GM19397 (cell line): ENCODE data around the gene AFM.
"Not testable (repeated sequence)": the region's sequence is repeated elsewhere in the genome, so short reads cannot be mapped to it uniquely, and the experiment has no call there.

Experiments used
- ATAC-seq: cut with Tn5 transposase; IDR thresholded peaks from one replicate; pipeline ENCODE4 v1.9.1; 2021; ENCODE audit warnings: mild to moderate bottlenecking, moderate library complexity; ENCODE audit not compliant: unreplicated experiment

Gene AFM

GRCh38 chr4:73499996-73500765 lies 18.6 kb downstream of the AFM start:
- ATAC-seq = no peak

- no peak for ATAC-seq
Measured at GRCh38 chr4:73501664-73502265, 20.2 kb downstream of the AFM start.

DNA sequence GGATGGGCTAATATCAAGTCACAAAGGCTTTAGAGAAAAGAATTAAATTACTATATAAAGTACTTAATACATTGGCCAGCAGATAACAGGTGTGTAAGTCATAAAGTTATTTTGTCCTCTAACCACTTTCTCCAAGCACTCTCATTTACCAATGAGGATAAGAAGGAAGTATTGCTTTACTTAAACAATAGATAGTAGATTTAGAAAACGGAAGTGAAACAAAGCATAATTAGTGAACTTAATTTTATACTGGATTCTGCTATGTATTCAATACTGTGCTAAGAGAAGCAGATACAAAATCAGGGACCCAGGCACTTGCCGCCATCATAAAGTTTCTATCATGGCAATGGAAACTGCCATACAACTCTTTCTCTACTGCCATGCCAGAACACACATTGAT lies 24.0 kb downstream of the AFM start:
- no peak for ATAC-seq

DNA sequence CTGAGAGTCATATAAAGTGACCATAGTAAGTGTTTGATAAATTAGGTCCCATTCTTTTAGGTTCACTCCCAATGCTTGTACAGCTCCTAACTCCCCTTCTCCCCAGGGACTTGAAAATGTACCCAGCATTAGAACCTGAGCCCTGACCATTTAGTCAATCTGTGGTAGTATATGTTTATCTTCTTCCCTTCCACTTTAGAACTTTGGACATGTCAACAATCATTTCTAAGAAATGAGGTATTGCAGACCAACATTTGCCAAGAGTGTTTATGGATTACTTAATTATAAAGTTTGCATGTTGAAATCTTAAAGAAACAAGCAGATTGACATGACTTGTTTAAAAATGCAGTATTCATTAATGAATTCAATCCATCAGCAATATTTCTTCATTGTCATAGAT lies 26.0 kb downstream of the AFM start:
- ATAC-seq = no peak

DNA sequence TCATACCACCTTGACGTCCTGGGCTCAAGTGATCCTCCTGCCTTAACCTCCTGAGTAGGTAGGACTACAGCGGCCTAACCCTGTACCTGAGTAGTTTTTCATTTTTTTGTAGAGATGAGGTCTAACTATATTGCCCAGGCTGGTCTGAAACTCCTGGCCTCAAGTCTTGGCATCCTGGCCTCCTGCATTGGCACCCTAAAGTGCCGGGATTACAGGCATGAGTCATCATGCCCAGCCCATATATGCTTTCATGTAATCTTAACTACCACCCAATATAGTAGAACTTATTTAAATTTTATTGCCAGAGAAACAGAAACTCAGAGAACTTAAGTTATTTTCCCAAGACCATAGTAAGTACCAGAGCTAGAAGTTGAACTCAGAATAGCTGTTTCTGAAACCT lies 27.1 kb downstream of the AFM start:
- ATAC-seq = no peak

DNA sequence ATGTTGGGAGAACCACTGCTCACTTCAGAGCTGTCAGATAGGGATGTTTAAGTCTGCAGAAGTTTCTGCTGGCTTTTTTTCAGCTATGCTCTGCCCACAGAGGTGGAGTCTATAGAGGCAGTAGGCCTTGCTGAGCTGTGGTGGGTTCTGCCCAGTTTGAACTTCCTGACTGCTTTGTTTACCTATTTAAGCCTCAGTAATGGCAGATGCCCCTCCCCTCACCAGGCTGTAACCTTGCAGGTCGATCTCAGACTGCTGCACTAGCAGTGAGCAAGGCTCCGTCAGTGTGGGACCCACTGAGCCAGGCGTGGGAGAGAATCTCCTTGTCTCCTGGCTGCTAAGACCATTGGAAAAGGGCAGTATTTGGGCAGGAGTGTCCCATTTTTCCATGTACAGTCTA lies 36.8 kb downstream of the AFM start:
- ATAC-seq = no peak

DNA sequence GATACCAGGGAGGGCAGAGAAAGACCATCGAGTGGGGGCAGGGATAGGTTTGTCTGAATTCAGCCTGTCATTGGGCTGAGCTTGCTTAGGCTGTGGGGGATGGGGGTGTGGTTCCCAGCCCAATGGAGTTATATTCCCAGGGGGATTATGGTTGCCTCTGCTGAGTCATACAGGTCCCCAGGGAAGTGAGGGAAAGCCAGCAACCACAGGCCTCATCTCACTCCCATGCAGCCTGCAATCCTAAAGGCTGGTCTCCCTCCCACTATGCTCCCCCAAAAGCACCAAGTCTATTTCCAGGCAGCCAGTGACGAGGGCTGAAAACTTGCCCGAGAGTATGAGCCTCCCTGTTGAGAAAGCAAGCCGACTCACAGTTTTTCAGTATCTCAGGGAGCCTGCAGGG lies 39.3 kb downstream of the AFM start:
- no peak for ATAC-seq

DNA sequence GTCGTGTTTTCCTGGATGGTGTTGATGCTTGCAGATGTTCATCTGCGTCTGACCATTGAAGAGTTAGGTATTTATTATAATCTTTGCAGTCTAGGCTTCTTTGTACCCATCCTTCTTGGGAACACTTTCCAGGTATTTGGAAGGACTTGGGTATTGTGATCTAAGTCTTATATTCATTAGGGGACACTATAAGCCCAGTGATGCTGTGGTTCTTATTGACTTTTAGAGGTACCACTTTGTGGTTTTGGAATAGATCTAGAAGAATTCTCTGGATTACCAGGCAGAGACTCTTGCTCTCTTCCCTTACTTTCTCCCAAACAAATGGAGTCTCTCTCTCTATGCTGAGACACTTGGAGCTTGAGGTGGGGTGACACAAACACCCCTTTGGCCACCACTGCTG lies 41.6 kb downstream of the AFM start:
- ATAC-seq = no peak

DNA sequence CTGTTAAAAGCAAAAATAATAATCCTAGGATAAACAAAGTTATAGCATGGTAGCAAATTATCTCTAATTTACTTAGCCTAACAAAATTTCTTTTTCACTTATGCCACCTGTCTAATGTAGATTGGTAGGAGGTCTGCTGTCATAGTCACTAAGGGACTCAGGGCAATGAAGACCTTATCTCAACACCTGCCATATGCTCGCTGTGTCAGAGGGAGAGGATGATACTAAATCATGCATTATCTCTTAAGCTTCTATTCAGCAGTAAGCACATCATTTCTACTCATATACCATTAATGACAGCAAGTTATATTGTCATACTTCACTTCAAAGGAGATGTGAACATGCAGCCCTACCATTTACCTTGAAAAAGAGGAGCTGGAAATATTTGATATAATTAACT lies 44.1 kb downstream of the AFM start:
- ATAC-seq = no peak

GRCh38 chr4:73527196-73527595 lies 45.7 kb downstream of the AFM start:
- ATAC-seq = peak; percentile 47

DNA sequence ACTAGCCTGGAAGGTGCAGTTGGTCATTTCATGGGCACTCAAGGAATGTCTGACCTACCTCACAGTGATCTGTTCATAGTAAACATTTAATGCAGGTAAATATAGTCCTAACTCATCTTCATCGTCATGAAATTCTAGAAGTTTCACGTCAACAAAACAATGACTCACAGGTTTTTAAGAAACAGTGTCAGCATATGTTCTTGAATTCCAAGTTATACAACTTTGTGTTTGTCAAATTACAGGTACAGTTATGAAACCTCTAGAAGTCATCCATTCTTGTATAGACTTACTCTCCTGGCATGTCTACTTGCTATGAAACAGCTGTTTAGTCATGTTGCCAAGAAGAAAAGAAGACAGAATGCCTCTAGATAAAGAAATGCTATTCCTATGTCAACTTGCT lies 46.6 kb downstream of the AFM start:
- ATAC-seq = no peak

DNA sequence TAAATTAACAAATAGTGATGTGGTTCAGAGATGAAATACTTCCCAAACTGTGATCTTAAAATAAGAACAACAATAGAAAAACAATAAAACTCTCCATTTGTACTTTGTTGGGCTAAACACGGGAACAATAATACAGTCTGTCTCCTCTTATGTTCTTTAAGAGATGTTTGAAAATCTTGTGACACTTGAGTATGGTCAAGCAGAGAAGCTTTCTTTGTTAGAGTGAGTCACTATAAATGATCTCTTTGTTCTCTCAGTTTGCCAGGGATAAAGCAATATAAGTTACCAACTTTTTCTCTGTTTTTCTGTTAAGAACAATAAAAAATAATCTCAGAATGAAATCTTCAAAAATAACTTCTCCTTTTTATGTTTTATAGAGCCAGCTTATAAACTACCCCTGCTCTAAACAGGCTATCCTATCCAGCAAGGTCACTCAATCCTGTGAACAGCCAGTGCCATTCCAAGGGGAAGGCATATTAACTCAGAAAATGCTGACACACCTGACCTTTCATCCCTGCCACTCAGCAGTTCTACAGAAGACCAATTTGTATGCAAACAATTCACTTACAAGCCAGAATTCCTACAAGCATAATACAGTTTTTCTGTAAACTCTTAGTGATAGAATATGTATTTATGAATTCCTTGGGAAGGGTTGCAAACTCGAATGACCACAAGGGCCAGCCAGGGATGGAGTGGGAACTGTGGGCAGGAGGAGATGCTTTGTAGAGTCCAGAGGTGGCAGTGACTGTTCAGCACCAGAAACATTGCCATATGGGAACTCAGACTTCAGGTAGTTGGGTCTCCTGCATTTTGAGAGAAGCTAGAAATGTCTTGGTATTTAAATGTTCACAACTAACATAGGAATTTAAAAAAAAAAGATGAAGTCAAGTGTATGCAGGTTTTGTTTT lies 52.2 kb downstream of the AFM start:
- no peak for ATAC-seq

- ATAC-seq = no peak
Measured at GRCh38 chr4:73538162-73538561, 56.6 kb downstream of the AFM start.

DNA sequence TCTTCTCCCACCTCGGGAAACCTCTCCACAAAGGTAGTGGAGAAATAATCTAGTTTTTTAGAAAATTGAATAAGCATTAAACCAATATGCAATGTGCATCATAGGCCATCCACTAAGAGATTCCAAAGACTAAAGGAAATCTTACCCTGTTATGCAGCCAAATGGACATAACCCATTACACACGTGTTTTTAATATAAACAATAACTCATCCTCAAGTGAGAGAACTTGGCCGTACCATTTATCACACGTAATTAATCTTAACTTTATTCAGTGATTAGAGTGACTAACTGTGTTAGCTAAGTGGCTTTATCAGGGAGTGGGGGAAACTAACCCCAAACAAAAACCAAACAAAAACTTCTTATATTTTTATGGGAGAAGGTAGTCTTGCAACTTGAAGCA lies 57.8 kb downstream of the AFM start:
- ATAC-seq = no peak

DNA sequence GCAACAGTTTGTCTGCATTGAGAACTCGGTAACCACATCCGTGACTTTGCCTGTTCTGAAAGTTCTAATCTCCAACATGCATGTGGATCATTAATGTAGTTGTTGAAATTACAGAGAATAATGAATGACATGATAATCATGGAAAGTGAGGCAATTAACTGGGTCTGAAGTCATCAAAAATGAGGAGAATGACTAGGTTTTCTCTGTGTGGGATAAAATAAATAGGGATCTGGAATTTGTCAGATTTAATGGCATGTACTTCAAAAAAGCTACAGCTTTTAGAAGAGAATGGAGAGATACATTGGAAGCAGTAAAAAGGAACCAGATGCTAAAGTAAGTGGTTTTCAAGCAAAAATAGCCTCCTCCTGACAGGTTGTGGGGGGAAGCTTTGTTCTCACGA lies 59.3 kb downstream of the AFM start:
- ATAC-seq = no peak

GRCh38 chr4:73541251-73541650 lies 59.7 kb downstream of the AFM start:
- no peak for ATAC-seq

DNA sequence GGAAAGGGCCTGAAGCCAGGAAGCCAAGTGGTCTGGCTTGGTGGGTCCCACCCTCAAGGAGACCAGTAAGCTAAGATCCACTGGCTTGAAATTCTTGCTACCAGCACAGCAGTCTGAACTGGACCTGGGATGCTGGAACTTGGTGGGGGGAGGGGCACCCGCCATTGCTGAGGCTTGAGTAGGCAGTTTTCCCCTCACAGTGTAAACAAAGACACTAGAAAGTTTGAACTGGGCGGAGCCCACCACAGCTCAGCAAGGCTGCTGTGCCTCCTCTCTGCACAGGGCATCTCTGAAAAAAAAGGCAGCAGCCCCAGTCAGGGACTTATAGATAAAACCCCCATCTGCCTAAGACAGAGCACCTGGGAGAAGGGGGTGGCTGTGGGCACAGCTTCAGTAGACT lies 63.1 kb downstream of the AFM start:
- no peak for ATAC-seq

GRCh38 chr4:73550865-73551264 lies 69.3 kb downstream of the AFM start:
- not testable (repeated sequence) for ATAC-seq
